ENCODE results near the gene PGD.
"Not testable (repeated sequence)": the region's sequence is repeated elsewhere in the genome, so short reads cannot be mapped to it uniquely, and the experiment has no call there.

Gene PGD

DNA sequence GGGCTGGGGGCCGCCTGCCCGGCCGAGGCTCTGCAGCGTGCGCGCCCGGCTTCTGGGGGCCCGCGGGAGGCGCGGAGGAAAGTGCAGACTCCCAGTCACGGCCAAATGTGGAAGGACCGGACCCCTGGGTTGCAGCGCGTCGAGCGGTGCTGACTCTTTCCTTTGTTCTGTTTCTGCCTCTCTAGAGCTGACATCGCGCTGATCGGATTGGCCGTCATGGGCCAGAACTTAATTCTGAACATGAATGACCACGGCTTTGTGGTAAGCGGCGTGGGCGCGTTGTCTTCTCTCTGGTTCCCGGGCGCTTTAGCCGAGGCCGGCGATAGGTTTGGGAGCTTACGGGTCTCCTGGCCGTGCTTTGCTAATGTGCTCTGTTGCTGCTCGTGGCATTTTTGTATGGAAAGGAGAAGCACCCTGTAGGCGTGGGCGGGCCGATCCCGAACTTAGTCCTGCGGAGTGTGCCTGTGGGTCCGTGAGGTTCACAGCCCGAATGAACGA, 629 bp downstream of the PGD start:
- no peak for DNase-seq (ENCODE audit: low read depth in 2 of 2)

DNA sequence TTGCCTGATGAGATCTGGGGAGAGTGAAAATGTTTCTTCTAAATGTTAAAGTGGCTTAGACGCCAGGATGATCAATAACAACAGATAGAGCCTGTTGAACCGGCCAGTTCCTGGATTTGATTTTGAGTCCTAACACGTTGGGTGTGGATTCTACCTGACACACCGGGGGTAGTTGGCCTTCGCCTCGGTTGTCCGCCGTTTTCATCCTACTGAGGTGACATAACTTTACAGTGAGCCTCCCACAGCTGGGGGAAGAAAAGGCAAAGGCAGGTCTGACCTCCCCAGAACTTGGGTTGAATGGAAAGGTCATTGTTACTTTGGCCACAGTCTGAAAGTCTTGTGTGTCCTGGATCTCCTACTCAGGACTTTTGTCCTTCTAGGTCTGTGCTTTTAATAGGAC, 1.1 kb downstream of the PGD start:
- no peak for DNase-seq (ENCODE audit: low read depth in 2 of 2)

DNA sequence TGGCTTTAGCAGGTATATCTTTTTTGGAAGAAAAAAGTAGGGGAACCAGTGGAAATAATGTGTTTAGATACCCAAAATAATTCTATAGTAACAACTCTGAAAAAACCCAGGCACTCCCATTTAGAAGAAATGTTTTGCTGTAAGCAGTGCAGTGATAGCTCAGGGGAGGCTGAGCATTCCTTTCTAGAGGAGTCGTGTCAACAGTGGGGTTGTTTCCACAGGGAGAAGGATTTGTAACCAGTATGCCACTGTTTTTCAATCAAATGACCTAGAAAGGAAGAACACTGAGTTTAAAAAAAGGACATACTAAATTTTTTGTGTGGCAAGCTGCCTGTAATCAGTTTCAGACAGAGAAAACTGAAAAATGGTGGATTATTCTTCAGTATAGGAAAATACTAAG, 2.4 kb downstream of the PGD start:
- no peak for DNase-seq (ENCODE audit: low read depth in 2 of 2)

DNA sequence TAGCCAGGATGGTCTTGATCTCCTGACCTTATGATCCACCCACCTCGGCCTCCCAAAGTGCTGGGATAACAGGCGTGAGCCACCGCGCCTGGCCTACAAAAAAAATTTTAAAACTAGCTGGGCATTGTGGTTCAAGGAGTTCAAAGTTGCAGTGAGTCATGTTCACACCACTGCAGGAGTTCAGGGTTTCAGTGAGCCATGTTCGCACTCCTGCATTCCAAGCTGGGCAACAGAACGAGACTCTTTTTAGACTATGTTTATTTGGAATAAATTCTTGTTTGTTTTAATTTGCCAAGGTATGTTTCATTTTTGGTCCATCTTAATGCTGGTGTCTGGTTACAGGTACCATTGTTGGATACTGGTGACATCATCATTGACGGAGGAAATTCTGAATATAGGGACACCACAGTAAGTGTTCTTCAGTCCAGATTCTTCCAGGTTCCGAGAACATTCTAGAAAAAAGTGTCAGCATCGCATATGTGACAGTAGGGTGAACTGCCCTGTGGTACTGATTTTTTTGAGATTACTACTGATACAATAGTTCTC, 3.9 kb downstream of the PGD start:
- no peak for DNase-seq (ENCODE audit: low read depth in 2 of 2)

GRCh38 chr1:10407201-10407600, 8.3 kb downstream of the PGD start:
- DNase-seq (ENCODE audit: low read depth in 2 of 2), result no peak

- no peak for DNase-seq (ENCODE audit: low read depth in 2 of 2)
Measured at GRCh38 chr1:10415211-10415930, 16.5 kb downstream of the PGD start.

- DNase-seq (ENCODE audit: low read depth in 2 of 2), result not testable (repeated sequence)
Measured at GRCh38 chr1:10415967-10416366, 17.1 kb downstream of the PGD start.

DNA sequence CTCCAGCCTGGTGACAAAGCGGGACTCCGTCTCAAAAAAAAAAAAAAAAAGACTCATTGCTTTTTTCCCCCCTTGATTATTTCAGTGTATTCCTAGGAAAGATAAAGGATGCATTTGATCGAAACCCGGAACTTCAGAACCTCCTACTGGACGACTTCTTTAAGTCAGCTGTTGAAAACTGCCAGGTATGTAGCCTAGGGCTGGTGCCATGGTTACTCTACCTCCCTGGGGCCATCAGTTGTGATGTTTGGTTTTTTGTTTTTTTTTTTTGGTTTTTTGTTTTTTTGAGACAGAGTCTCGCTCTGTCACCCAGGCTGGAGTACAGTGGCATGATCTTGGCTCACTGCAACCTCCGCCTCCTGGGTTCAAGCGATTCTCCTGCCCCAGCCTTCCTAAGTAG, 19.9 kb downstream of the PGD start:
- not testable (repeated sequence) for DNase-seq (ENCODE audit: low read depth in 2 of 2)

- DNase-seq (ENCODE audit: low read depth in 2 of 2), result no peak
Measured at GRCh38 chr1:10419351-10419750, 20.5 kb downstream of the PGD start.

DNA sequence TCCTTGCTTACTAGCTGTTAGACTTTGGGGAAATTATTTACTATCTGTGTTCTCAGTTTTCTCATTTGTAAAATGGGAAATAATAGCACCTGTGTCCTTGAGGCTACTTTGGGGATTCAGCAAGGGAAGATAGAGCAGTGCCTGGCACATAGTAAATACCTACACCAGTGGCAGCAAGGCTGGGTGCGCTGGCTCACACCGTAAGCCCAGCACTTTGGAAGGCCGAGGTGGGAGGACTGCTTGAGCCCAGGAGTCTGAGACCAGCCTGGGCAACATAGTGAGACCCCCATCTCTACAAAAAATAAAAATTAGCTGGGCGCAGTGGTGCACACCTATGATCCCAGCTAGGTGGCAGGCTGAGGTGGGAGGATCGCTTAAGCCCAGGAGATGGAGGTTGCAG, 22.8 kb downstream of the PGD start:
- DNase-seq (ENCODE audit: low read depth in 2 of 2), result no peak

GRCh38 chr1:10424034-10424433, 25.2 kb downstream of the PGD start:
- DNase-seq (ENCODE audit: low read depth in 2 of 2), result no peak

DNA sequence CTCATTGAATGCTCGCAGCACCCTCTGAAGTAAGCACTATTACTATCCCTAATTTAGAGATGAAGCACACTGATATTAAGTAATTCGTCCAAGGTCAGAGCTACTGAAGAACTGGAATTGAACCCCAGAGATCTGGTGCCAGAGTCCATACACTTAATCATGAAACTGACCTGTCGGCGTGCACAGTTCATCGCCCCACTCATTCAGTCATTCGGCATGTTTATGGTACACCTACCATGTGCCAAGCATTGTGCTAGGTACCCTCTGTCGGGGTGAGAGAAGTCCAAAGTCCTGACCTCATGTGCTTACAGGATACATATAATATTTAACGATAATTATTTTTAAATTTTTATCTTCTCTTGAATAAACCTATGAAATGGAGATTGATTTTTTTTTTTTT, 25.8 kb downstream of the PGD start:
- DNase-seq (ENCODE audit: low read depth in 2 of 2), result no peak

DNA sequence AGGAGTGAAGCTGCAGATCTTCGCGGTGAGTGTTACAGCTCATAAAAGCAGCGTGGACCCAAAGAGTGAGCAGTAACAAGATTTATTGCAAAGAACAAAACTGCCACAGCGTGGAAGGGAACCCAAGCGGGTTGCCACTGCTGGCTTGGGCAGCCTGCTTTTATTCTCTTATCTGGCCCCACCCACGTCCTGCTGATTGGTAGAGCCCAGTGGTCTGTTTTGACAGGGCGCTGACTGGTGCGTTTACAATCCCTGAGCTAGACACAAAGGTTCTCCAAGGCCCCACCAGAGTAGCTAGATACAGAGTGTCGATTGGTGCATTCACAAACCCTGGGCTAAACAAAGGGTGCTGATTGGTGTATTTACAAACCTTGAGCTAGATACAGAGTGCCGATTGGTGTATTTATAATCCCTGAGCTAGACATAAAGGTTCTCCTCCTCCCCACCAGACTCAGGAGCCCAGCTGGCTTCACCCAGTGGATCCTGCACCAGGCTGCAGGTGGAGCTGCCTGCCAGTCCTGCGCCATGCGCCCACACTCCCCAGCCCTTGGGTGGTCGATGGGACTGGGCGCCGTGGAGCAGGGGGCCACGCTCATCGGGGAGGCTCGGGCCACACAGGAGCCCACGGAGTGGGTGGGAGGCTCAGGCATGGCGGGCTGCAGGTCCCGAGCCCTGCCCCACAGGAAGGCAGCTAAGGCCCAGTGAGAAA, 27.1 kb downstream of the PGD start:
- DNase-seq (ENCODE audit: low read depth in 2 of 2), result not testable (repeated sequence)

DNA sequence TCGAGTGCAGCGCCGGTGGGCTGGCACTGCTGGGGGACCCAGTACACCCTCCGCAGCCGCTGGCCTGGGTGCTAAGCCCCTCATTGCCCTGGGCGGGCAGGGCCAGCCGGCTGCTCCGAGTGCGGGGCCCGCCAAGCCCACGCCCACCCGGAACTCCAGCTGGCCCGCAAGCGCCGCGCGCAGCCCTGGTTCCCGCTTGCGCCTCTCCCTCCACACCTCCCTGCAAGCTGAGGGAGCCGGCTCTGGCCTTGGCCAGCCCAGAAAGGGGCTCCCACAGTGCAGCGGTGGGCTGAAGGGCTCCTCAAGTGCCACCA, 27.6 kb downstream of the PGD start:
- not testable (repeated sequence) for DNase-seq (ENCODE audit: low read depth in 2 of 2)

DNA sequence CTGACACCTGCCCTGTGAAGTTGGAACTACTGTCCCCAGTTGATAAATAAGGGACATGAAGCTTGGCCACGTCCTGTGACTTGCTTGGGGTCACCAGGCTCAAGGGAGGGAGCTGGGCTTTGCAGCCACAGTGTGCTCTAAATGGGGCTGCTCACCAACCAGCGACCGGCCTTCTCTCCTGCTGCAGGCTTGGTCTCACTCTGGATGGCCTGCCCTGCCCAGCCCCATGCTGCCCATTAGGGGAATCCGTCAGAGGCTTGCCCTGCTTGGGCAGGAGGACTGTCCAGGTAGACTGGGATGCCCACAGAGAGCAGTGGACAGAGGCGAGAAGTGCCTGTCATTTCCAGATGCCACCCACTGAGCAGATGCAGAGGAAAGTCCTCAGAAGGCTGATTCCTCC, 30.1 kb downstream of the PGD start:
- DNase-seq (ENCODE audit: low read depth in 2 of 2), result no peak

- no peak for DNase-seq (ENCODE audit: low read depth in 2 of 2)
Measured at GRCh38 chr1:10429868-10430215, 31.0 kb downstream of the PGD start.

- peak; percentile 84 to 88 for DNase-seq (ENCODE audit: low read depth in 2 of 2)
Measured at GRCh38 chr1:10430216-10431069, 31.6 kb downstream of the PGD start, which contains the start of gene CENPS. Gene CENPS (plus strand): TSS chr1:10430433. CDS start chr1:10430518, 85 bp downstream.

DNA sequence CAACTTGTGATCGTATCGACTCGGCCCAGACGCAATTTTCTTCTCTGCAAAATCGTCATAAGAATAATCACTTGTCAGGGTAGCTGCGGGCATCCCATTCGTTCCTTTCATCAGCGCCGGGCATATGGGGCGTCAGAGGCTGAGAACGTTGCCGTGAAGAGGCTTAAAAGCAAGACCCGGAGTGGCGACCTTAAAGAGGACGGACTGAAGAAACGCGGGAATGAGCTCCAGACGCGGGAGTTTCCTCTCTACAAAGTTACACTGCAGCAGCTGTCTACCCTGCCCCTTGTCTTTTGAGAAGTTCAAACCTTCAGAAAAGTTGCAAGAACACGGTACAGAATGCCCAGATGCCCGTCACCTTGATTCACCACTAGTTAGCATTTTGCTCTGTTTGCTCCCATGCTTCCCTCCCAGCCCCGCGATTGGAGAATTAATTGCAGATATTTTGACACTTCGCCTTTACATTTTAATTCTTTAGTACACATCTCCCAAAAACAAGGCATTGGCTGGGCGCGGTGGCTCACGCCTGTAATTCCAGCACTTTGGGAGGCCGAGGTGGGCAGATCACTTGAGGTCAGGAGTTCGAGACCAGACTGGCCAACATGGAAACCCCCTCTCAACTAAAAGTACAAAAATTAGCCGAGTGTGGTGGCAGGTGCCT, 32.3 kb downstream of the PGD start:
- no peak for DNase-seq (ENCODE audit: low read depth in 2 of 2)

DNA sequence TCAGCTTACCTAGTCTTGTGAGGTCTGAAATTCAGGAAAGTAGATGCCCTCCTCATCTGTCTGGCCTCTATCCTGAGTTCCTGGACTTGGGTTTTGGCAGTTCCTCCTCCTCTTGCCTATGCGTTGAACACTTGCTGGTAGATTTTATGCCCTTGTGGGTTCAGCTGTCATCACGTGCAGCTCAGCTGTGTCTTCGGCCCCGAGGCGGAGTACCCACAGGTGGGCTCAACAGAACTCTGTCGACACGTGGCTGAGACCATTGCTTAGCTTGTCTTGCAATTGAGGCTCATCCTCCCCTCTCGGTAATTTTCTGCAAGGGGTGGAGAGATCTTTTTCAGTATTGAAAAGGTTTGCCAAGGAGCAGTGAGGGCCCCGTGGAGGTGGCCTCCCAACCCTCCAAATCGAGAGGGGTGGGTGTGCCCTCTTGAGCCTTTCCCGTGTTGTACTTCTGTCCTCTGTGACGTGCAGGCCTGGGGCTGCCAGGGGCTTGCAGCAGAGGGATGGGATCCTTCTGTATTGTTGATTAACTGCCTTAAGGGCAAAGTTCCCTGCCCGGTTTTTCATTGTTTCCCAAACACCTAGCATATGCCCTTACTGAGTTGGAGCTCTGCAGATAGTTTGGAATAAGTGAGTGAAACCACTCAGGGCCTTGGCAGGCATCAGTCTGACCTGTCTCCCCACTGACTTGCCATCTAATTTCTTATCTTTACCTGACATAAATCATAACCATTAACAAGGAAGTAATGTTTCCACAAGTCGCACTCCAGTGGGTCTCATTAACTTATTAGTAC, 34.2 kb downstream of the PGD start:
- DNase-seq (ENCODE audit: low read depth in 2 of 2), result no peak

DNA sequence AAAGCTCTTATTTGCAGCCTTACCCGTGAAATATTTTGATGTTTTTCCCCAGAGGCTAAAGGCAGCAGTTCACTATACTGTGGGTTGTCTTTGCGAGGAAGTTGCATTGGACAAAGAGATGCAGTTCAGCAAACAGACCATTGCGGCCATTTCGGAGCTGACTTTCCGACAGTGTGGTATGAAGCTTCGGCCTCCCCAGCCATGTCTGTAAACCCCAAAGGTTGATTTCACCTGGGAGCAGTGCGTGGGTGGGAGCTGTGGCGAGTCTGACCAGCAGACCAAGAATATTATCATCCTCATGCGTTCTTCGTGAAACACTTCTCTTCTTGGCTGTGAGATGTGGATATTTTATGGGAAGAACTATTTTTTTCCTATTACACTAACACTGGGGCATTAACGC, 34.9 kb downstream of the PGD start:
- no peak for DNase-seq (ENCODE audit: low read depth in 2 of 2)

DNA sequence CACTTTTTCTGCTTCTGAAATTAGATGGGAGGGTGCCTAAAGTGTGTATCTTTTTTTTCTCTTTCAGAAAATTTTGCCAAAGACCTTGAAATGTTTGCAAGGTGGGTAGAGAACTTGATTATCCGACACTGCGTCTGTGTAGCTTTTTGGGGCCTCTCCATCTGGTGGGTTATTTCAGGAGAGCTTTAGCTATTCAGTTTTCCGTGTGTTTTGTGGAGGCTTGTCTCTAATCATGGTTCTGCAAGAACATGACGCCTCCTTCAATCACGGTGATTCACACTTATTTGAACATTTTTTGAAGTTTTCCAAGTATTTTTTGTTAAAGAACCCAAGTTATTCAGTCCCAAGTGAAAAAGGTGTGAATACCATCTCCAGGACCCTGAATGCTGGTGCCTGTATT, 35.7 kb downstream of the PGD start:
- DNase-seq (ENCODE audit: low read depth in 2 of 2), result no peak

All from stimulated activated CD8-positive, alpha-beta memory T cell treated with anti-CD3 and anti-CD28 coated beads, Interleukin-15, amount 100 ng/mL, for 4 hours (primary cell).